Epithelial cell of proximal tubule (primary cell): Measurements from ENCODE around the gene AFF3. TPM values are rescaled to one million over a fixed set of nuclear protein-coding genes. Genes with fewer than 3 reads are reported as not detected.
A peak's percentile ranks its signal among the peaks of the same experiment; 100 is the strongest.
"Not testable (repeated sequence)": the region's sequence is repeated elsewhere in the genome, so short reads cannot be mapped to it uniquely, and the experiment has no call there.

Experiments
- DNase-seq: peaks from one replicate; pipeline ENCODE4 v3.0.0-alpha.2; 2011; ENCODE audit warnings: low read depth
- H3K4me3 ChIP-seq: 2 replicates; pipeline ENCODE4 v1.5.1; 2011; ENCODE audit warnings: low read depth, mild to moderate bottlenecking, low read length
- CTCF ChIP-seq: conservative IDR thresholded peaks from 2 replicates; pipeline ENCODE4 v1.5.1; 2012; ENCODE audit warnings: low read depth, mild to moderate bottlenecking, low read length
- total RNA-seq: library from RNA; depleted of rRNA; stranded (reverse); fragments of >200 nt; gene quantifications from 2 replicates; pipeline ENCODE4 v1.2.3, GENCODE V29; 2015

Gene AFF3
- total RNA-seq, 1 donor from 2014 or later: 0.35 TPM

GRCh38 chr2:99928470-99929053 lies 213.8 kb downstream of the AFF3 start:
- H3K4me3 ChIP-seq: no peak overlapping the region
- no peak for TF ChIP-seq CTCF
- no peak for DNase-seq

DNA sequence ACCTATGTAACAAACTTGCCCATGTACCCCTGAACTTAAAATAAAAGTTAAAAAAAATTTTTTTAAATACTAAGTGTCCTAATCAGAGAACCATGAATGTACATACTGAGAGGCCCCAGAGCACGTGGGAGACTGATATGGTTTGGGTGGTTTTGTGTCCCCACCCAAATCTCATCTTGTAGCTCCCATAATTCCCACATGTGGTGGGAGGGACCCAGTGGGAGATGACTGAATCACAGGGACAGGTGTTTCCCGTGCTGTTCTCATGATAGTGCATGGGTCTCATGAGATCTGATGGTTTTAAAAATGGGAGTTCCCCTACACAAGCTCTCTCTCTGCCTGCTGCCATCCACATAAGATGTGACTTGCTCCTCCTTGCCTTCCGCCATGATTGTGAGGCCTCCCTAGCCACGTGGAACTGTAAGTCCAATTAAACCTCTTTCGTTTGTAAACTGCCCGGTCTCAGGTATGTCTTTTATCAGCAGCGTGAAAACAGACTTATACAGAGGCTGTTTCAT lies 214.6 kb downstream of the AFF3 start:
- DNase-seq, H3K4me3 ChIP-seq: not testable (repeated sequence)

DNA sequence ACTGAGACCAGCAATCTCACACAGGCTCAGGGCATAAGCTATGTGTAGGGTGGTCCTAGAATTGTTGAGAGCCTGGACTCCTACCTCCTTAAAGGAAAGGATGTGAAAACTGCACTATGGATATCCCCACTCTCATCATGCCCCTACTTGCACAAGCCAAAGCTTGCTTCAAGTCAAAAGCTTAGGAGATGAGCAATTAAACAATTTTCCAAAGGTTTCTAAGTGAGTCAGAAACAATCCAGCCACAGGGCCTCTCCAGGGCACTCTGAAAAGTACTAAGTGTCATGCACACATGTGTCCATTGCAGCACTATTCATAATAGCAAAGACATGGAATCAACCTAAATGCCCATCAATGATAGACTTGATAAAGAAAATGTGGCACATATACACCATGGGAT lies 215.4 kb downstream of the AFF3 start:
- no peak for TF ChIP-seq CTCF
- no peak overlapping the region for H3K4me3 ChIP-seq
- DNase-seq: no peak

- TF ChIP-seq CTCF: no peak
- no peak overlapping the region for H3K4me3 ChIP-seq
- DNase-seq: no peak
These were observed 216.4 kb downstream of the AFF3 start for GRCh38 chr2:99925960-99926359.

- no peak for DNase-seq
- H3K4me3 ChIP-seq: no peak overlapping the region
- no peak for TF ChIP-seq CTCF
These were observed 219.7 kb downstream of the AFF3 start for GRCh38 chr2:99922664-99923063.

DNA sequence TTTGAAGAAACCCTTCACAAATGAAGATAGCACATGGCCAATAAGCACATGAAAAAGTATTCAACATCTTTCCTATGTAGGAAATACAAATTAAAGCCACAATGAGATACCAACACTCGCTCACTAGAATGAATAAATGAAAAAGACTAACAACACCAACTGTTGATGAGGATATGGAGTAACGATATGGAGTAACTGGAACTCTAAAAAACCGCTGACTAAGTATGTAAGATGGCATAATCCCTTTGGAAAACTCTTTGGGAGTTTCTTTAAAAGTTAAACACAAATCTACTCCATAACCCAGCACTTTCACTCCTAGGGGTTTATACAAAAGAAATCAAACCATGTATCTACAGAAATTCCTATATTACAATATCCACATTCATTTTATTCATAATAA lies 220.5 kb downstream of the AFF3 start:
- TF ChIP-seq CTCF: no peak
- DNase-seq: no peak
- no peak overlapping the region for H3K4me3 ChIP-seq

- H3K4me3 ChIP-seq: no peak overlapping the region
- TF ChIP-seq CTCF: no peak
- peak; percentile 4 for DNase-seq
These were observed 224.0 kb downstream of the AFF3 start for GRCh38 chr2:99918389-99918788.
